Skeletal muscle cell (primary cell): ENCODE measurements around the gene MTCL1.

Source experiments
- DNase-seq: peaks from one replicate; pipeline ENCODE4 v3.0.0-alpha.2; 2010; ENCODE audit warnings: low read depth
- H3K4me3 ChIP-seq: 2 replicates; pipeline ENCODE4 v1.5.1; 2011; ENCODE audit warnings: low read depth, mild to moderate bottlenecking, control low read depth, low read length, moderate library complexity

MTCL1 gene

DNA sequence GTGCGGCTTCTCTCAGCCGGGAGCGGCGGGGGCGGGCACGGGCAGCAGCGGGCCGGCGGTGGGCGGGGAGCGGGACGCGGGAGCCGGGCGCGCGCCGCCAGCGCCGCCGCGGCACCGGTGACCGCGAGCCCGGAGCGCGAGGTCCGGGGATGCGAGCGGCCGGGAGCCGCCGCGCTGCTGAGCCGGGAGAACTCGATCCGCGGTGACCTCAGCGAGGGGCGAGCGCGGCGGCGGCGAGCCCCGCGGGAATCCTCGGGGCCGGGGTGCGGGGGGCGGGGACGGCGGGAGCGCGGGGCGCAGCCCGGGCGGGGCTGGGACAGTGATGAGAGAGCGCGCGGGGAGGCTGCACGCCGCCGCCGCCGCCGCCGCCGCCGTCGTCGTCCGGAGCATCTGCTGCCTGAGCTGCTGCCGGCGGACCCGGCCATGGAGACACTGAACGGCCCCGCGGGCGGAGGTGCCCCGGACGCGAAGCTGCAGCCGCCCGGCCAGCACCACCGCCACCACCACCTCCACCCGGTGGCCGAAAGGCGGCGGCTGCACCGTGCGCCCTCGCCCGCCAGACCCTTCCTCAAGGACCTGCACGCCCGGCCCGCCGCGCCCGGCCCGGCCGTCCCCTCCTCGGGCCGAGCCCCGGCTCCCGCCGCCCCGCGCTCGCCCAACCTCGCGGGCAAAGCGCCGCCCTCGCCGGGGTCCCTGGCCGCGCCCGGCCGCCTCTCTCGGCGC, at the start of gene MTCL1:
Gene MTCL1, plus strand, starts transcription at position 319 of the 723 bp plus-strand sequence. Its CDS starts 105 bp downstream, at position 424.
- DNase-seq: no peak
- H3K4me3 ChIP-seq: peak within 1 kb of the TSS; percentile 64

GRCh38 chr18:8656232-8656631, 49.1 kb upstream of the MTCL1 start:
- H3K4me3 ChIP-seq: no peak overlapping the region
- DNase-seq: no peak

DNA sequence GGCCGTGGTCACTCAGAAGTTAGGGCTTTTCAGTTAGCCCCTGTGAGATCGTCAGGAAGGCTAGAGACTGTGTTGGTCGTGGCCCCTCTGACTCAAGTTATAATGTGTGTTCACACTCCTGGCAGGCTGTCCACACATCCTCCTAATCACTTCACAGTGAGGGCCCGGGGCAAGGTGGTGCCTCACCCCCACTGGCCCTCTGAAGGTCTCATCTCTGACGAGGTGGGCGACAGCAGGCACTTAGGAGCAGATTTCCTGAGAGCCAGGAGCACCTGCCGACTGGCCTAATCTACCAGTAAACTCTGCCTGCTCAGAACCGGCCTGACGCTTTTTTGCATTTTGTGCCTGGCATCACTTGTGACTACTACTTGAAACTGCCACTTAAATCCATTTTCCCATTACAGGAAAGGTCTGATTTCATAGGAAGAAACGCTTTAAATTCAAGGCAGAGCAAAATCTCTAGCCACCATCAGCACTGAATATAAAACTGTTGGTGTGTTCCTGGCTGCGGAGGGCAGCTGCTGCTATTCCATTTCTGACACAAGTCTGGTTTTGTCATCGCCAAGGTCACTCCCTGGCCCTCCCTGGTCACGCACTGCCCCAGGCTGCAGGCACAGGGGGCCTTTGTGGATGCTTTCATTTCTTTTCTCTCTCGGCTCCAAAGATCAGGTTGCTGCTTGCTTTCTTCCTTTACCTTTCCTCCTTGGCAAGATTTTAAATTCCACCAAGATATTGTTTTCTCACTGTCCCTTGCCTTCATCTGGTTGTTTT, 48.1 kb upstream of the MTCL1 start:
- H3K4me3 ChIP-seq: no peak overlapping the region
- no peak for DNase-seq

DNA sequence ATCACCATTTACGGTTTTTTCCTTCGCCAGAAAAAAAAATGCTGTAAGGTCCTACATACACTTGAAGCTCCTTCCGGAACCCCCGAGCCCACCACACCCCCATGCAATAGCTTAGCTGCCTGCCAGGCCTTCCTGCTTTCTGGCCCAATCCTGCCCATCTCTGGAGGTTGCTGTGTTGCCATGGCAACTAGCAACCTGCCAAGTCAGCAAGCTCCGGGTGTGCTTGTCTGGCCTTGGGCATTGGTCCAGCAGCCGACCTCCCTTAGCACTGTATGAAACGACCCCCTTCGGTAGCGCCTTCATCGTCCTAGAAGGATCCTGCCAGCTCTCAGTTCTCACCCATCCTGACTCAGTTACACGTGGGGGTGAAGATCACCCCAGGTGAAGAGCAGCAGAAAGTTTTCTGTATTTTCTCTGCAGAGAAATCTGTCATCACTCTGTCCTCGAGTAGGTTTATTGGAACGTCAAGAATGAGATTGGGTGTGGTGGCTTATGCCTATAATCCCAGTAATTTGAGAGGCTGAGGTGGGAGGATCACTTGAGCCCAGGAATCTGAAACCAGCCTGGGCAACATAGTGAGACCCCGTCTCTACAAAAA, 47.4 kb upstream of the MTCL1 start:
- no peak for DNase-seq

DNA sequence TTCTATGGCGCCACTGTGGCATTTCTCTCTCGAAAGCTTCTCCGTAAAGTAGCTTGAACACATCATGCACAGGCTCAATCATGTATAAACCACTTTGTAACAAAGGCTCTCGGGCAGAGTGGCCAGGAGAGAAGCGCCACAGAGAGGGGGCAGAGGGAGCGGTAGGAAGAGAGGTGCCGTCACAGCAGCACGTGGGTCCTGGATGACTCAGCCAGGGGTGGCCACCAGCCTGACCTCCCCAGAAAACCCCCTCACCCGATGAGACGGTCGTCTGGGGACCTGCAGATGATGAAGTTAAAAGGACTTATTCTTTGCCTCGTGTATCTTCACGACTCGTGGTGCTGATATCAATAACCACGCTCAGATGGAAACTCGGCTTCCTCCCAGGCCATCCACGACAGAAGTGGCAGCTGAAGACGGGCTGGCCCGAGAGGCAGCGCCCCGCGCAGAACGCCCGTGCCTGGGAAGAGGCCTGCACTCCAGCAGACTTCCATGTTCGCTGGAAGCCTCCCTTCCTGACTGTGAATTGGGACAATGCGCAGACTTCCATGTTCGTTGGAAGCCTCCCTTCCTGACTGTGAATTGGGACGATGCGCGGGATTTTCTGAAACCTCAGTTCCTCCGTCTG, 46.4 kb upstream of the MTCL1 start:
- no peak for DNase-seq
- no peak overlapping the region for H3K4me3 ChIP-seq

More for the DNA sequence above, 47.4 kb upstream of the MTCL1 start:
- no peak overlapping the region for H3K4me3 ChIP-seq

DNA sequence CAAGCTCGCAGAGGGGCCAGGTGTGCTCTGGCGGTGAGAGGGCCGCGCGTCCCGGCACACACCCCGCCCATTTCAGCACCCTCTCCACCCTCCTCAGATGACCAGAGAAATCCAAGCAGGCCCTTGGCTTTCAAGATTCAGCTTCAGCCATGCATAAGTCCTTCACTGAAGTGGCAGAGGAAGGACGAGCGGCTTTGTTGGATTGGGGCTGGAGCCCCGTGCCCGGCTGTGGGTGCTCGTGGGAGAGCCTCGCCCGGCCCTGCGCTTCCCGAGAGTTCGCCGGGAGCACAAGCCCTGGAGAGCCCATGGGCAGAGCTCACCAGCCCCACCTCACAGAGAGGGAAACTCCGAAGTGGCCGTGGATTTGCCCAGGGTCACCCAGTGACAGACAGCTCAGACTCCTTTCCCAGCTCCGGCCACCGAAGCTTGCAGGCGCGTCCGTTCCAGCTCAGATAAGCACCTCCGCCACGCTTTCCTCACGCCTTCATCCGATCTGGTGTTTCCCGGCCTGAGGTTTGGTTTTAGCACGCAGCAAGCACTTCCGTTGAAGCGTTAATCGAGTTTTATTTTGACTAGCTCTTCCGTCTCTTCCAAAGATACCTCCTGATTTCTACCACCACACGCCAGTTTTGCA, 45.6 kb upstream of the MTCL1 start:
- no peak for DNase-seq
- H3K4me3 ChIP-seq: no peak overlapping the region

DNA sequence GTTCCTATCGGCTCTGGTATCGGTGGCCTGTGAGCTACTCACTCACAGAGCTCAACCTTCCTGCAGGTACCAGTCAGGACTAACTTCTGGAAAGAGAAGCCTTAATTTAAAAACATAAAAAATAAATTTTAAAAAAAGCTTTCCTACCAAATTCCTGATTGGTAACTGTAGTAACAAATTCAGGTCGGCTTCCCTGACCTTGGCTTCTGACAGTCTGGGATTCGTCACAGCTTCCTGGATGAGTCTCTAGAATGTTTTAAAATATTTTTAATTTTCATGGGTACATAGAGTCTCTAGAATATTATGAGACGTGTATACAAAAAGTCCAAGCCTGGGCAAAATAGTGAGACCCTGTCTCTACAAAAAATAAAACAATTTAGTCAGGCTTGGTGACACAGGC, 45.0 kb upstream of the MTCL1 start:
- DNase-seq: no peak
- H3K4me3 ChIP-seq: no peak overlapping the region

DNA sequence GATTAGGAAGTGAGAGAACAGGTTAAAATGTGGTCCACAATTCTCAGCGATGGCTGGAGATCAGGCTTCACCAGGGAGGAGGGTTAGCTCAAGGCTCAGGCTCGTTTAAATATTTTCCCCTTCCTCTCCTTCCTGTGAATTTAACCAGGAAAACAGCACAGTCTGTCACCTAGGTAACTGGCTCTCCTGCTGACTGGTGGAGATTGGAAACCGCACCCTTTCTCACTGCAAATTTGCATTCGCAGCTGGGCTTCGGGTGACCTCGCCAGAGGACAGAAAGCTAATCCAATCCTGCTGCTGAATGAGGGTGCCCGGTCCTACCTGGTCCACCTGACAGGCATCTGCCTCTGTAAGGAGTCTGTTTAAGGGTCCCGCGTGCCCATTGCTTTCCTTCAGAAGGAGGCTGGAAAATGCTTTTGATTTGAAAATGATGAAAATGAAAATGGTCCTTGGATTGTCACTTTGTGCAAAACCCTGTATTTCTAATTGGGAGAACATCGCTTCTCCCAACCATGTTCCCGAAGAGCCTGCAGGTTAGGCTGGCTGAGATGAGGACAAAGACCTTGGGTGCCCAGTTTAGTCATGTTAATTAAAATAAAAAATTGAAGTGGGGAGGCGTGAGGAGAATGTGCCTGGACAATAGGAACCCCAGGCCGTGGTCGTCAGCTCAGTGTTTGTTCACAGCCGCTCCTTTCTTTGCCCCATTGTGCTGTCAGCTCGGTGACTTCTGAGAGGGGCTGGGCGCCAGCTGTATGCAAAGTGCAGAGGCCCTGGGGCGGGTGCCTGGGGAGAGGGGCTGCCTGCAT, 43.4 kb upstream of the MTCL1 start:
- H3K4me3 ChIP-seq: no peak overlapping the region
- DNase-seq: no peak

- no peak overlapping the region for H3K4me3 ChIP-seq
- DNase-seq: no peak
Observed at GRCh38 chr18:8662560-8663255, 42.6 kb upstream of the MTCL1 start.

- H3K4me3 ChIP-seq: no peak overlapping the region
- peak; percentile 52 for DNase-seq
Observed at GRCh38 chr18:8667846-8668245, 37.5 kb upstream of the MTCL1 start.

GRCh38 chr18:8668381-8668780, 37.0 kb upstream of the MTCL1 start:
- DNase-seq: no peak
- H3K4me3 ChIP-seq: no peak overlapping the region

DNA sequence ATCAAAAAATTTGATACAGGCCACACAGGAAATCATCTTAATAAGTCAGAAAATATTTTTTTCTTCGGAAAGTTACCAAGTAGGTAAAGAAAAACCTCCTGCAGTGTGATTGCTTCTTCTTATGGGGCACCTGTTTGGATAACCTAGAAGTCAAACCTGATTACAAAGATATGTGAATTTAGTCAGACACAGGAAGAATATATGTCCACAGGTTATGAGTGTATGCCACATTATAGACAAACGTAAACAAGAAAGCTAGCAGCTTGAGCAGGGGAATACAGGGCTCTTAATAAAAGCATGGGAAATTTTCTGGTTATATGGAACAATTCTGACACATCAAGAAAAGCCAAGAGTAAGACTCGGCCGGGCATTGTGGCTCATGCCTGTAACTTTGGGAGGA, 35.8 kb upstream of the MTCL1 start:
- no peak overlapping the region for H3K4me3 ChIP-seq
- DNase-seq: no peak

GRCh38 chr18:8673256-8674209, 31.8 kb upstream of the MTCL1 start:
- H3K4me3 ChIP-seq: no peak overlapping the region
- no peak for DNase-seq

DNA sequence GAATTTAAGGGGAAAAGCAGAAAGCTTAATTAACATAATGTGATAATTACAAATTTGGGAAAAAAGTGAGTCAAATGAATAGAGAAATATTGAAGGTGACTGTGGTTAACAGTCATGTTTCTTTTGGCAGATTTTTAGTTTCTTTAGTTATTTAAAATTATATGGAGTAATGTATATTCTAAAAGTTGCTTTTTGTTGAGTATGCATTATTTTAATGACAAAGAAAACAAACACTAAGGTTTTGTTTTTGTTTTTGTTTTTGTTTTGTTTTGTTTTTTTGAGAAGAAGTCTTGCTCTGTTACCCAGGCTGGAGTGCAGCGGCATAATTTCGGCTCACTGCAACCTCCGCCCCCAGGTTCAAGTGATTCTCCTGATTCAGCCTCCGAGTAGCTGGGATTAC, 30.3 kb upstream of the MTCL1 start:
- DNase-seq: no peak
- no peak overlapping the region for H3K4me3 ChIP-seq

- no peak overlapping the region for H3K4me3 ChIP-seq
- DNase-seq: no peak
Observed at GRCh38 chr18:8681196-8681595, 24.2 kb upstream of the MTCL1 start.

DNA sequence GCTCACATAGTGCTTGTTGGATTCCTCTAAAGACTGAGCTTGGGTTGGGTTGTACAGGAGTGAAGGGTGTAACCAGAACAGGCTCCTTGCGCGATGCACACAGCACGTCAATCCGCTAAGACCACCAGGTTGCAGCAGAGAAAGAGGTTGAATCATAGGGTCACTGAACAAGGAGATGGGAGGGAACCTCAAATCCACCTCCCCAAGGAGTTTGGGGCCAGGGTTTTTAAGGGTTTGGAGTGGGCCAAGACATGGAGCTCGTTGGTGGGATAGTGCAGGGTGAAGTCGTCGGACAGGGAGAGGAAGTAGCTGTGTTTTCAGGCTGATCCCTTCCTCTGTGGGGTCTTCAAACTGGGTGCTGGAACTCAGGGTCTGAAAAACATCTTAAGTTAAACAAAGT, 20.8 kb upstream of the MTCL1 start:
- no peak for DNase-seq
- no peak overlapping the region for H3K4me3 ChIP-seq

GRCh38 chr18:8685141-8685913, 20.0 kb upstream of the MTCL1 start:
- DNase-seq: no peak
- no peak overlapping the region for H3K4me3 ChIP-seq
